Measurements from ENCODE around the gene INPP5E. TPM values are rescaled to one million over a fixed set of nuclear protein-coding genes. Genes with fewer than 3 reads are reported as not detected.

The INPP5E gene
- total RNA-seq: 10 to 100 TPM; 32.2 to 38.0 TPM
- 22.1 TPM for polyA plus RNA-seq (ENCODE audit: insufficient read depth, low read depth, low replicate concordance)
- long read RNA-seq, donor 1, full-length matches to known transcripts: 4 of 4 reads
- long read RNA-seq, donor 1, partial matches to known transcripts: 0 of 4 reads
- long read RNA-seq, donor 1, other reads (novel, unspliced or antisense): 0 of 4 reads
- long read RNA-seq, donor 2, full-length matches to known transcripts: 8 of 13 reads
- long read RNA-seq, donor 2, partial matches to known transcripts: 5 of 13 reads
- long read RNA-seq, donor 2, other reads (novel, unspliced or antisense): 0 of 13 reads

GRCh38 chr9:136439481-136440408, at the start of gene INPP5E:
Gene INPP5E (minus strand): TSS chr9:136439845. CDS start chr9:136439419, 426 bp downstream.
- TF ChIP-seq POLR2A (IDR thresholded peaks at IDR 0.05): no peak
- peak; percentile 60 to 77 (median 69) for TF ChIP-seq CTCF (IDR thresholded peaks at IDR 0.05)
- peaks cover 3% of the 10 kb centered on the region for H3K36me3 ChIP-seq (ENCODE audit: low read depth, missing control alignments)
- peaks cover 32% of the 10 kb centered on the region for H3K4me1 ChIP-seq
- WGBS, 2 donors: 3 to 7% methylated on average over 18 to 85 of the region's 90 CpGs
- DNase-seq: peak; percentile 72
- intact Hi-C loops (cut with DNase I; ENCODE audit: low total_unique reads): no loop called here
- peak within 1 kb of the TSS; percentile 52 to 87 for H3K27ac ChIP-seq
- no peaks in the 10 kb centered on the region for H3K9me3 ChIP-seq
- H3K4me3 ChIP-seq: peak within 1 kb of the TSS; percentile 82 to 86
- no peaks in the 10 kb centered on the region for H3K27me3 ChIP-seq

DNA sequence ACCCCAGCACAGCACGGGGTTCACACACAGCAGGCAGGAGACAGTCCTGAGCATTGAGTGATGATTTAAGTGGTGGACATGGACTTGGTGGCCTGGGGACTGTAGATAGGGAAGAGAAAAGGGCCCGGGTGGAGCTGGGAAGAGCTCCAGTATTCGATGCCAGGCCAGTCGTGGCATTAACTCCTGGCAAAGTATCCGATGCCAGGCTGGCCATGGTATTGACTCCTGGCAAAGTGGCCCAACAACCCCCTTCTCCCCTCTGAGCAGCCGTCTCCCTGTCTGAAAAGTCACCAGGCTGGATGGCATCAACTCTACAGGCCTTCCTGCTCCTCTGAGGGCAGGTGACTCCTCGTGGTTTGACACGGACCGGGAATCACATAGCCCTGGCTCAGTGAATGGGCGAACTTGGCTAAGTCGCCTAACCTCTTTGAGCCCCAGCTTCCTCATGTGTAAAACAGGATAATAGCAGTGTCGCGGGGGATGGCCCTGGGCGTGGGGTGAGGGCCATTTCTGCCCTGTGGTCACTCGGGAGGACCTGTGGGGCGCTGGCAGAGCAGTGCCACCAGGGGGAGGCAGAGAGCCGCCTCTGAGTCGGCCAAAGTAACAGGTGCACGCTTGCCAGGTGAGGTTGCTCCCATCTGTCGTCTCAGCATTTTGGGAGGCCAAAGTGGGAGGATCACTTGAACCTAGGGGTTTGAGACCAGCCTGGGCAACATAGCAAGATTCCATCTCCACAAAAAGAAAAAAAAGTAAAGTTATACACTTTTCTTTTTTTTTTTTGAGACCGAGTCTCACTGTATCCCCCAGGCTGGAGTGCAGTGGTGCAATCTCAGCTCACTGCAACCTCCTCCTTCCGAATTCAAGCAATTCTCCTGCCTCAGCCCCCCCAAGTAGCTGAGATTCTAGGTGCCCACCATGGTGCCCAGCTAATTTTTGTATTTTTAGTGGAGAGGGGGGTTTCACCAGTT, 48.9 kb upstream of the INPP5E start:
- DNase-seq: peak; percentile 80
- Histone ChIP-seq H3K4me3 (no peak overlapping the region), H3K9me3 (no peaks in the 10 kb centered on the region), H3K27ac (no peak overlapping the region), H3K27me3 (no peaks in the 10 kb centered on the region), H3K36me3 (ENCODE audit: low read depth, missing control alignments) (no peaks in the 10 kb centered on the region), H3K4me1 (peaks cover 17% of the 10 kb centered on the region)
- TF ChIP-seq CTCF (IDR thresholded peaks at IDR 0.05): peak; percentile 93 to 98 (median 96)
- TF ChIP-seq POLR2A (IDR thresholded peaks at IDR 0.05): no peak
- WGBS, 2 donors: 37 to 50% methylated on average over 22 of the region's 22 CpGs
- intact Hi-C loops (cut with DNase I; ENCODE audit: low total_unique reads): loop anchor here (5.0 kb wide), 1 partner anchor 139 kb away; no protein-coding TSS in a partner anchor

- intact Hi-C loops (cut with DNase I; ENCODE audit: low total_unique reads): loop anchor here (5.0 kb wide), 1 partner anchor 140 kb away; no protein-coding TSS in a partner anchor
- 94 to 100% methylated on average over 3 to 7 of the region's 7 CpGs for WGBS, 2 donors
- H3K4me3 ChIP-seq: no peak overlapping the region
- no peak overlapping the region for H3K27ac ChIP-seq
- H3K36me3 ChIP-seq (ENCODE audit: low read depth, missing control alignments): no peaks in the 10 kb centered on the region
- H3K9me3 ChIP-seq: no peaks in the 10 kb centered on the region
- H3K4me1 ChIP-seq: peaks cover 17% of the 10 kb centered on the region
- no peaks in the 10 kb centered on the region for H3K27me3 ChIP-seq
- TF ChIP-seq POLR2A (IDR thresholded peaks at IDR 0.05): no peak
- no peak for TF ChIP-seq CTCF (IDR thresholded peaks at IDR 0.05)
- DNase-seq: no peak
Observed at GRCh38 chr9:136487672-136488071, 48.0 kb upstream of the INPP5E start.

- Histone ChIP-seq H3K27me3 (no peaks in the 10 kb centered on the region), H3K4me1 (peaks cover 17% of the 10 kb centered on the region), H3K27ac (no peak overlapping the region), H3K36me3 (ENCODE audit: low read depth, missing control alignments) (no peaks in the 10 kb centered on the region), H3K4me3 (no peak overlapping the region), H3K9me3 (no peaks in the 10 kb centered on the region)
- intact Hi-C loops (cut with DNase I; ENCODE audit: low total_unique reads): loop anchor here (5.0 kb wide), 1 partner anchor 140 kb away; no protein-coding TSS in a partner anchor
- 87 to 96% methylated on average over 10 to 18 of the region's 18 CpGs for WGBS, 2 donors
- TF ChIP-seq CTCF (IDR thresholded peaks at IDR 0.05) (no peak), POLR2A (IDR thresholded peaks at IDR 0.05) (no peak)
- no peak for DNase-seq
Observed at GRCh38 chr9:136486823-136487620, 47.4 kb upstream of the INPP5E start.
